GM06990 (cell line): ENCODE results near the gene IL10RA.

Source experiments
- DNase-seq: peaks from one replicate; pipeline ENCODE4 v3.0.0-alpha.2; 2011; ENCODE audit not compliant: insufficient read length; ENCODE audit errors: extremely low read depth
- H3K27me3 ChIP-seq: replicated peaks from 2 replicates; pipeline ENCODE4 v1.6.0; 2011; ENCODE audit warnings: low read length; ENCODE audit not compliant: control insufficient read depth, insufficient read depth
- H3K36me3 ChIP-seq: 2 replicates; pipeline ENCODE4 v1.5.1; 2011; ENCODE audit warnings: low read length; ENCODE audit not compliant: control insufficient read depth, insufficient read depth
- H3K4me3 ChIP-seq: replicated peaks from 2 replicates; pipeline ENCODE4 v1.5.1; 2011; ENCODE audit warnings: low read depth, mild to moderate bottlenecking, control low read depth, low read length
- TF ChIP-seq, protein P1 (sequence below): IDR thresholded peaks from 2 replicates; pipeline ENCODE4 v1.5.1; 2011; ENCODE audit warnings: low read length, control low read depth, mild to moderate bottlenecking, inconsistent platforms; ENCODE audit not compliant: insufficient read depth, poor library complexity, severe bottlenecking

Gene IL10RA

DNA sequence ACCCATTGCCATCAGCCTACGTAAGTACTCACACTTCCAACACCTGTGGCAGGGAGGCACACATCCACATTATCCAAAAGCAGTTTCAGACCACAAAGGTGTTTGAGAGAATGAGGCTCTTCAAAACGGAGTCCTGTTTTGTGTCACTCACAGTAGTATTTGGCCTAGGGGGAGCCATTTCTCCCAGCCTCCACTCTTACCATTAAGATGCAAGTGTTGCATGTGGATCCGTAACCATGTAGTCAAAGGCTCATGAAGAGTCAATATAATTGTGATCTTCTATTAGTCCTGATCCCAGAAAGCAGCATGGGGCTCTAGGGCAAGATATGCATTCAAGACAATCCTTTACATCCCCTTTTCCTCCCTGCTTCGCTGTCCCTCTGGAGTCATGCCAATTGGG, 41.5 kb downstream of the IL10RA start:
- DNase-seq, result no peak
- TF ChIP-seq, protein P1, sequence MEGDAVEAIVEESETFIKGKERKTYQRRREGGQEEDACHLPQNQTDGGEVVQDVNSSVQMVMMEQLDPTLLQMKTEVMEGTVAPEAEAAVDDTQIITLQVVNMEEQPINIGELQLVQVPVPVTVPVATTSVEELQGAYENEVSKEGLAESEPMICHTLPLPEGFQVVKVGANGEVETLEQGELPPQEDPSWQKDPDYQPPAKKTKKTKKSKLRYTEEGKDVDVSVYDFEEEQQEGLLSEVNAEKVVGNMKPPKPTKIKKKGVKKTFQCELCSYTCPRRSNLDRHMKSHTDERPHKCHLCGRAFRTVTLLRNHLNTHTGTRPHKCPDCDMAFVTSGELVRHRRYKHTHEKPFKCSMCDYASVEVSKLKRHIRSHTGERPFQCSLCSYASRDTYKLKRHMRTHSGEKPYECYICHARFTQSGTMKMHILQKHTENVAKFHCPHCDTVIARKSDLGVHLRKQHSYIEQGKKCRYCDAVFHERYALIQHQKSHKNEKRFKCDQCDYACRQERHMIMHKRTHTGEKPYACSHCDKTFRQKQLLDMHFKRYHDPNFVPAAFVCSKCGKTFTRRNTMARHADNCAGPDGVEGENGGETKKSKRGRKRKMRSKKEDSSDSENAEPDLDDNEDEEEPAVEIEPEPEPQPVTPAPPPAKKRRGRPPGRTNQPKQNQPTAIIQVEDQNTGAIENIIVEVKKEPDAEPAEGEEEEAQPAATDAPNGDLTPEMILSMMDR, result peak; percentile 27

DNA sequence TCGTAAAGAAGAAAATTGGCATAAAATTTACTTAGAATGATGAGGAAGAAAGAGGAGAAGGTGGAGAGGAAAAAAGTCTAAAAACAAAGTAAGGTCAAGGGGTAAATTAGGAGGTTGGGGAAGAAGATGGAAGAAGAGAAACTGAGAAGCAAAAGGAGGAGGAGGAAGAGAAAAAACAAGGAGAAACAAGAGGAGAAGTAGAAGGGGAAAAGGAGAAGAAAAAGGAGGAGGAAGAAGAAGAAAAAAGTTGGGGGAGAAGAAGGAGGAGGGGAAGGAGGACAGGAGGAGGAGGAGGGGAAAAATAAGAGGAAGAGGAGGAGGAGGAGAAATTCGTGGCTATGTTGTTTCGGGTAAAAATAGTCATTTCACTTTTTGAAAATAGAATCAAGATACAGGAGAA, 42.4 kb downstream of the IL10RA start:
- TF ChIP-seq, protein P1, result no peak
- H3K36me3 ChIP-seq, result no peaks in the 10 kb centered on the region
- DNase-seq, result no peak
- H3K27me3 ChIP-seq, result no peaks in the 10 kb centered on the region
- no peak overlapping the region for H3K4me3 ChIP-seq

More for the DNA sequence above, 41.5 kb downstream of the IL10RA start:
- no peaks in the 10 kb centered on the region for H3K27me3 ChIP-seq
- no peak overlapping the region for H3K4me3 ChIP-seq
- H3K36me3 ChIP-seq, result no peaks in the 10 kb centered on the region

- no peak overlapping the region for H3K4me3 ChIP-seq
- TF ChIP-seq, protein P1, result no peak
- no peaks in the 10 kb centered on the region for H3K36me3 ChIP-seq
- no peak for DNase-seq
- no peaks in the 10 kb centered on the region; the same call in 1 of the 2 replicates for H3K27me3 ChIP-seq
These were observed 47.2 kb downstream of the IL10RA start for GRCh38 chr11:118033443-118033842.

- TF ChIP-seq, protein P1, result no peak
These were observed 55.9 kb downstream of the IL10RA start for GRCh38 chr11:118042141-118042540.

DNA sequence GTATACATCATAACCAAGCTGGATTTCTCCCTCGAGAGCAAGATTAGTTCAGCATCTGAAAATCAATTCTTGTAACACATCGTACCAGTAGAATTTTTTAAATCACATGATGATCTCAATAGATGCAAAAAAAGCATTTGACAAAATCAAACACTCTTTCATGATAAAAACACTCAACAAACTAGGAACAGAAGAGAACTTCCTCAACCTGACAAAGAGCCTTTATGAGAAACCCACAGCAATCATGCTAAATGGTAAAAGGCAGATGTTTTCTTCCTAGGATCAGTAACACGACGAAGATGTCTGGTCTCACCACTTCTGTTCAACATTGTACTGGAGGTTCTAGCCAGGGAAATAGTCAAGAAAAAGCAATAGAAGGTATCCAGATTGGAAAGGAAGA, 56.6 kb downstream of the IL10RA start:
- Histone ChIP-seq H3K27me3 (no peaks in the 10 kb centered on the region), H3K36me3 (no peaks in the 10 kb centered on the region), H3K4me3 (no peak overlapping the region)
- TF ChIP-seq, protein P1, result no peak
- no peak for DNase-seq

More at GRCh38 chr11:118042141-118042540, 55.9 kb downstream of the IL10RA start:
- Histone ChIP-seq H3K36me3 (no peaks in the 10 kb centered on the region), H3K27me3 (no peaks in the 10 kb centered on the region; the same call in 1 of the 2 replicates), H3K4me3 (no peak overlapping the region)
- no peak for DNase-seq

GRCh38 chr11:118045191-118045590, 59.0 kb downstream of the IL10RA start:
- no peak for DNase-seq
- H3K4me3 ChIP-seq, result no peak overlapping the region
- TF ChIP-seq, protein P1, result no peak
- no peaks in the 10 kb centered on the region for H3K36me3 ChIP-seq
- no peaks in the 10 kb centered on the region for H3K27me3 ChIP-seq
